Activated CD8-positive, alpha-beta memory T cell treated with anti-CD3 and anti-CD28 coated beads, Interleukin-2, amount 50 U/mL, for 1 hour (primary cell): ENCODE results near the gene ST6GALNAC5.
"Not testable (repeated sequence)": the region's sequence is repeated elsewhere in the genome, so short reads cannot be mapped to it uniquely, and the experiment has no call there.

Source experiments
- DNase-seq: peaks from one replicate; pipeline ENCODE4 v3.0.0-alpha.2; 2020; ENCODE audit errors: extremely low read depth

The ST6GALNAC5 gene

GRCh38 chr1:76866566-76866965 is 714 bp upstream of the ST6GALNAC5 start:
- no peak for DNase-seq

- DNase-seq, result no peak
These were observed 1.0 kb downstream of the ST6GALNAC5 start for GRCh38 chr1:76868154-76868882.

- no peak for DNase-seq
These were observed 1.6 kb downstream of the ST6GALNAC5 start for GRCh38 chr1:76868916-76869315.

GRCh38 chr1:76870037-76870436 is 2.8 kb downstream of the ST6GALNAC5 start:
- DNase-seq, result no peak

- no peak for DNase-seq
These were observed 4.2 kb downstream of the ST6GALNAC5 start for GRCh38 chr1:76871355-76871974.

GRCh38 chr1:76872944-76873343 is 5.7 kb downstream of the ST6GALNAC5 start:
- DNase-seq, result no peak

GRCh38 chr1:76876655-76877395 is 9.5 kb downstream of the ST6GALNAC5 start:
- no peak for DNase-seq

- DNase-seq, result not testable (repeated sequence)
These were observed 11.7 kb downstream of the ST6GALNAC5 start for GRCh38 chr1:76879014-76879413.

- DNase-seq, result no peak
These were observed 14.5 kb downstream of the ST6GALNAC5 start for GRCh38 chr1:76881762-76882161.

GRCh38 chr1:76891931-76892622 is 24.8 kb downstream of the ST6GALNAC5 start:
- no peak for DNase-seq

GRCh38 chr1:76892675-76893074 is 25.4 kb downstream of the ST6GALNAC5 start:
- DNase-seq, result no peak

- no peak for DNase-seq
These were observed 34.0 kb downstream of the ST6GALNAC5 start for GRCh38 chr1:76901158-76901767.

- no peak for DNase-seq
These were observed 38.8 kb downstream of the ST6GALNAC5 start for GRCh38 chr1:76905876-76906595.

GRCh38 chr1:76909311-76909710 is 42.0 kb downstream of the ST6GALNAC5 start:
- DNase-seq, result no peak

- no peak for DNase-seq
These were observed 51.8 kb downstream of the ST6GALNAC5 start for GRCh38 chr1:76919085-76919484.

- DNase-seq, result no peak
These were observed 54.3 kb downstream of the ST6GALNAC5 start for GRCh38 chr1:76921590-76921989.

GRCh38 chr1:76925825-76926224 is 58.5 kb downstream of the ST6GALNAC5 start:
- no peak for DNase-seq

- no peak for DNase-seq
These were observed 61.2 kb downstream of the ST6GALNAC5 start for GRCh38 chr1:76928522-76928921.

GRCh38 chr1:76929136-76929535 is 61.9 kb downstream of the ST6GALNAC5 start:
- no peak for DNase-seq

- no peak for DNase-seq
These were observed 66.9 kb downstream of the ST6GALNAC5 start for GRCh38 chr1:76933847-76934815.
